Loucy (cell line): ENCODE results near the gene MCF2L2.

Source experiments
- H2AFZ ChIP-seq: fragments of 200-600 bp; sonication (generic); 2 replicates; pipeline ENCODE4 v1.6.0; 2016; ENCODE audit warnings: antibody characterized with exemption, mild to moderate bottlenecking, low read length, moderate library complexity
- H3F3A ChIP-seq: fragments of 200-600 bp; 2 replicates; pipeline ENCODE4 v1.6.0; 2016; ENCODE audit warnings: antibody characterized with exemption, low read depth, mild to moderate bottlenecking
- H3K27me3 ChIP-seq: fragments of 200-600 bp; sonication (generic); 2 replicates; pipeline ENCODE4 v1.6.1; 2014; ENCODE audit warnings: low read length, mild to moderate bottlenecking; ENCODE audit not compliant: insufficient read depth, poor library complexity, severe bottlenecking
- H3K36me3 ChIP-seq: fragments of 200-600 bp; sonication (generic); 2 replicates; pipeline ENCODE4 v1.6.1; 2016; ENCODE audit warnings: low read length; ENCODE audit not compliant: insufficient read depth
- H3K4me1 ChIP-seq: fragments of 200-600 bp; sonication (generic); 2 replicates; pipeline ENCODE4 v1.5.1; 2014; ENCODE audit warnings: low read length, mild to moderate bottlenecking; ENCODE audit not compliant: insufficient read depth, poor library complexity, severe bottlenecking
- H3K4me2 ChIP-seq: fragments of 200-600 bp; sonication (generic); 2 replicates; pipeline ENCODE4 v1.6.0; 2014; ENCODE audit warnings: antibody characterized with exemption, low read length, low read depth, mild to moderate bottlenecking; ENCODE audit not compliant: poor library complexity, severe bottlenecking
- H3K4me3 ChIP-seq: fragments of 200-600 bp; sonication (generic); 2 replicates; pipeline ENCODE4 v1.5.1; 2014; ENCODE audit warnings: low read length, mild to moderate bottlenecking, mixed read lengths; ENCODE audit not compliant: poor library complexity, severe bottlenecking
- H3K79me2 ChIP-seq: fragments of 200-600 bp; sonication (generic); 2 replicates; pipeline ENCODE4 v1.6.1; 2014; ENCODE audit warnings: low read length; ENCODE audit not compliant: insufficient read depth
- H3K9ac ChIP-seq: fragments of 200-600 bp; sonication (generic); 2 replicates; pipeline ENCODE4 v1.6.0; 2014; ENCODE audit warnings: mild to moderate bottlenecking, low read depth, low read length, moderate library complexity; ENCODE audit not compliant: poor library complexity, severe bottlenecking
- H3K9me2 ChIP-seq: fragments of 200-600 bp; sonication (generic); replicated peaks from 2 replicates; pipeline ENCODE4 v1.6.1; 2016; ENCODE audit warnings: low read depth, low read length, mixed read lengths
- H3K9me3 ChIP-seq: fragments of 200-600 bp; sonication (generic); 2 replicates; pipeline ENCODE4 v1.6.1; 2014; ENCODE audit warnings: mild to moderate bottlenecking, antibody characterized with exemption, low read length, low read depth; ENCODE audit not compliant: insufficient read depth
- H4K20me1 ChIP-seq: fragments of 200-600 bp; sonication (generic); 2 replicates; pipeline ENCODE4 v1.6.0; 2014; ENCODE audit warnings: antibody characterized with exemption, low read length, mild to moderate bottlenecking; ENCODE audit not compliant: insufficient read depth, poor library complexity, severe bottlenecking
- EZH2phosphoT487 ChIP-seq: fragments of 200-600 bp; IDR thresholded peaks from 2 replicates; pipeline ENCODE4 v1.6.1; 2018; ENCODE audit warnings: antibody characterized with exemption, mild to moderate bottlenecking, moderate library complexity, borderline replicate concordance
- TF ChIP-seq, protein P1 (sequence below): fragments of 200-600 bp; sonication (generic); conservative IDR thresholded peaks from 2 replicates; pipeline ENCODE4 v1.5.1; 2014; ENCODE audit warnings: mild to moderate bottlenecking, antibody characterized with exemption, low read length

The MCF2L2 gene

GRCh38 chr3:183328823-183329222, 99.6 kb downstream of the MCF2L2 start:
- Histone ChIP-seq H4K20me1 (no peaks in the 10 kb centered on the region), H3K4me1 (peaks cover 18% of the 10 kb centered on the region), H3K9me3 (no peaks in the 10 kb centered on the region), H3K9me2 (no peaks in the 10 kb centered on the region), H3K4me2 (no peak overlapping the region), H3F3A (no peaks in the 10 kb centered on the region), H3K9ac (no peak overlapping the region), H3K4me3 (no peak overlapping the region), H3K79me2 (no peaks in the 10 kb centered on the region), H3K27me3 (no peaks in the 10 kb centered on the region), H2AFZ (no peak overlapping the region), H3K36me3 (no peaks in the 10 kb centered on the region)
- TF ChIP-seq, protein P1, sequence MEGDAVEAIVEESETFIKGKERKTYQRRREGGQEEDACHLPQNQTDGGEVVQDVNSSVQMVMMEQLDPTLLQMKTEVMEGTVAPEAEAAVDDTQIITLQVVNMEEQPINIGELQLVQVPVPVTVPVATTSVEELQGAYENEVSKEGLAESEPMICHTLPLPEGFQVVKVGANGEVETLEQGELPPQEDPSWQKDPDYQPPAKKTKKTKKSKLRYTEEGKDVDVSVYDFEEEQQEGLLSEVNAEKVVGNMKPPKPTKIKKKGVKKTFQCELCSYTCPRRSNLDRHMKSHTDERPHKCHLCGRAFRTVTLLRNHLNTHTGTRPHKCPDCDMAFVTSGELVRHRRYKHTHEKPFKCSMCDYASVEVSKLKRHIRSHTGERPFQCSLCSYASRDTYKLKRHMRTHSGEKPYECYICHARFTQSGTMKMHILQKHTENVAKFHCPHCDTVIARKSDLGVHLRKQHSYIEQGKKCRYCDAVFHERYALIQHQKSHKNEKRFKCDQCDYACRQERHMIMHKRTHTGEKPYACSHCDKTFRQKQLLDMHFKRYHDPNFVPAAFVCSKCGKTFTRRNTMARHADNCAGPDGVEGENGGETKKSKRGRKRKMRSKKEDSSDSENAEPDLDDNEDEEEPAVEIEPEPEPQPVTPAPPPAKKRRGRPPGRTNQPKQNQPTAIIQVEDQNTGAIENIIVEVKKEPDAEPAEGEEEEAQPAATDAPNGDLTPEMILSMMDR = no peak
- no peak for TF ChIP-seq EZH2phosphoT487

GRCh38 chr3:183328164-183328563, 100.3 kb downstream of the MCF2L2 start:
- H3K9me3 ChIP-seq = no peaks in the 10 kb centered on the region
- no peak overlapping the region for H3K9ac ChIP-seq
- H4K20me1 ChIP-seq = no peaks in the 10 kb centered on the region
- H2AFZ ChIP-seq = no peak overlapping the region
- H3F3A ChIP-seq = no peaks in the 10 kb centered on the region
- H3K36me3 ChIP-seq = no peaks in the 10 kb centered on the region
- no peaks in the 10 kb centered on the region for H3K79me2 ChIP-seq
- H3K4me2 ChIP-seq = no peak overlapping the region
- no peak for TF ChIP-seq EZH2phosphoT487
- TF ChIP-seq, protein P1 = no peak
- no peaks in the 10 kb centered on the region for H3K9me2 ChIP-seq
- peaks cover 18% of the 10 kb centered on the region for H3K4me1 ChIP-seq
- H3K27me3 ChIP-seq = no peaks in the 10 kb centered on the region
- H3K4me3 ChIP-seq = no peak overlapping the region

DNA sequence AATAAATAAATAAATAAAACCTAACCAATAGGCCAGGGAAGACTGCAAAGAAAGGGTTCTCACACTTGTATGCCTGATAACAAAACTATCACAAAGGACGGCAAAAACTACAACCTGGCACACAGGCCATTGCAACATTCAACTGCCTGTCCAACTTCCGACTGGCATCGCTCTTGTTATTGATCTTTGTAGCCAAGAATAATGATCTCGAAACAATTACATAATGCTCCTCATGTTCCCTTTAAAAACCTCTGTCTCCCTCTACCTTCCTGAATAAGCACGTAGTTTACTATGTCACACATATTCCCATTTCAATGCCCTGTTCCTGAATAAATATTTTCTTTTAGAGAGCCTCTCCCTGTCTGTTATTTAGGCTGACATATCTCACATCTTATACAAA, 101.1 kb downstream of the MCF2L2 start:
- Histone ChIP-seq H3K9me2 (no peaks in the 10 kb centered on the region), H3K9ac (no peak overlapping the region), H4K20me1 (no peaks in the 10 kb centered on the region), H2AFZ (no peak overlapping the region), H3K9me3 (no peaks in the 10 kb centered on the region), H3K36me3 (no peaks in the 10 kb centered on the region), H3K27me3 (no peaks in the 10 kb centered on the region), H3F3A (no peaks in the 10 kb centered on the region), H3K4me1 (peaks cover 18% of the 10 kb centered on the region), H3K79me2 (no peaks in the 10 kb centered on the region), H3K4me3 (no peak overlapping the region), H3K4me2 (no peak overlapping the region)
- TF ChIP-seq, protein P1 = no peak
- no peak for TF ChIP-seq EZH2phosphoT487
